Choroid plexus epithelial cell (primary cell): ENCODE measurements around the gene NRXN3.
A peak's percentile ranks its signal among the peaks of the same experiment; 100 is the strongest.

Source experiments
- DNase-seq: peaks from one replicate; pipeline ENCODE4 v3.0.0-alpha.2; 2010; ENCODE audit warnings: low read depth
- H3K4me3 ChIP-seq: 2 replicates; pipeline ENCODE4 v1.5.1; 2011; ENCODE audit warnings: low read depth, mild to moderate bottlenecking, control low read depth, low read length, moderate library complexity
- CTCF ChIP-seq: conservative IDR thresholded peaks from 2 replicates; pipeline ENCODE4 v1.5.1; 2011; ENCODE audit warnings: low read depth, mild to moderate bottlenecking, control low read depth, inconsistent platforms, low read length, moderate library complexity

Gene NRXN3

GRCh38 chr14:79197516-79197915 lies 1027.3 kb downstream of the NRXN3 start:
- H3K4me3 ChIP-seq: no peak overlapping the region
- no peak for TF ChIP-seq CTCF
- DNase-seq: no peak

DNA sequence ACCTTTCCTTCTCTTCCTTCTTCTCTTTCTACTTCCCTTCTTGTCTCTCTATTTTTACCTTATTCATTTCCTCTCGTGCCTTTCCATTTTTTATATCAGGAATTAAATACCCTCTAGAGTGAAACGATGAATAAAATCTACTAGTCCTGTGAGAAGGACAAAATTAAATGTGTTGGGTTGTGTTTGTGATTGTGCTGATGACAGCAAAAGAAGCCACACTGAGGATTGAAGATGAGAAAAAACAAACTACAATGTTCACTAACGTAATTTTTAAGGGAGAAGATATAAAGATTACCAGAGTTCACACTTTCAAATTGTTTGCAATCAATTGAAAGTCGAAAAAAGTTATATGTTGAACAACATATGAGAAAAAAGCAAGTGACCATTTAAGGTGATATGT lies 1029.0 kb downstream of the NRXN3 start:
- no peak overlapping the region for H3K4me3 ChIP-seq
- TF ChIP-seq CTCF: no peak
- DNase-seq: no peak

DNA sequence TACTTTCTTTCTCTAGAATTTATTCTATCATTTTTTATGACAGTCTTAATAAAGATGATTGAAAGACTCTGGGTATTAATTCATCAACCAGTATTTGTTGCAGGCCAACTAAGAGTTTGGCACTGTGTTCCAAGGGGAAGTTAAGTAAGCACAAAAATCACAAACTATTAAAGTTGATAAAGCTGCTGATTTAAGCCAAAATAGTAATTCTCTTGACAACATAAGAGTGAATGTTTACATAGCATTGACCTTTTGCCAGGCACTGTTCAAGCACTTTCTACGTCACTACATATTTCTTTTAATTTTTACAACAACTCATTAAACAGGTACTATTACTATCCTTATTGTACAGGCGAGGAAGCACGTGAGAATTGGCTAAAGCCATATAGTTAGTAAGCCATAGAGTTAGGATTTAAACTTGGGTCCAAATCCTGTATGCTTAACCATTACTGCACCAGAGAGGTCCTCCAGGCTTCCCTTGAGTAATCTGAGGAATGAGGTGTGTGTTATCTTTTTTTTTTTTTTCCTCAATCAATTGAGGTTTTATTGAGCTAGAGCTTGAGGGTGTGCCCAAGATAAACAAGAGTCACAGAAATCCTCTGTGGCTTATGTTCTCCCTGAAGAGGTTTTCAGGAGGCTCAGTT lies 1031.5 kb downstream of the NRXN3 start:
- DNase-seq: peak; percentile 2
- no peak for TF ChIP-seq CTCF
- no peak overlapping the region for H3K4me3 ChIP-seq

- no peak overlapping the region for H3K4me3 ChIP-seq
- no peak for DNase-seq
- TF ChIP-seq CTCF: no peak
Observed at GRCh38 chr14:79204591-79204990, 1034.4 kb downstream of the NRXN3 start.

DNA sequence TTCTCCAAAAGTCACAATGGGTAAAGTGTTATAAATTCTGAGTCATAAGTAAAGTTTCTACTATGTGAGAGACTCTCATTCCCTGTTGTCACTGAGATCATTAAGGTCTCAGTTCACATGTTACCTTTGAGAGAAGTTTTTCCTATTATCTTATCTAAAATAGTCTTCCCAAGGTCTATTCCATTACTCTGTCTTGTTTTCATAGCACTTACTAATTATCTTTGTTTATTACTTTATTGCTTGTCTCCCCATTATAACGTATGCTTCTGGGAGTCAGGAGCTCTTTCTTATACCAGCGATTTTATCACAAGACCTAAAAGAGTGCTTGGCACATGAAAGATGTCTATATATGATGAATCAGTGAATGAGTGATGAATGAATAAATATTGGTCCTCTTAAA lies 1039.2 kb downstream of the NRXN3 start:
- TF ChIP-seq CTCF: no peak
- H3K4me3 ChIP-seq: no peak overlapping the region
- DNase-seq: no peak

DNA sequence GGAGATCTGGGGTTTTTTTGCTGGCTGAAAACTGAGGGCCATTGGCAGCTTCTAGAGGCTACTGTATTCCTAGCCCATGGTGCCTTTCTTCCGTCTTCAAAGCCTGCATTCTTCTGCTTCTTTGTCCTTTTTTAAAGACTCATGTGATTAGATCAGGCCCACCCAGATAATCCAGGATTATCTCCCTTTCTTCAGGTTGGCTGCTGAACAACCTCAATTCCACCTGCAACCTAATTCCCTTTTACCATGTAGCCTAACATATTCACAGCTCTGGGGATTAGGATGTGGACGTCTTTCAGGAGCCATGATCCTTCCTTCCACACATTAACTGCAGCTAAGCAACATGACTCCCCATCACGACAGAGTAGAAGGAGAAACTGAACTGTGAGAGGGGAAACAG lies 1055.6 kb downstream of the NRXN3 start:
- no peak overlapping the region for H3K4me3 ChIP-seq
- DNase-seq: no peak
- no peak for TF ChIP-seq CTCF

DNA sequence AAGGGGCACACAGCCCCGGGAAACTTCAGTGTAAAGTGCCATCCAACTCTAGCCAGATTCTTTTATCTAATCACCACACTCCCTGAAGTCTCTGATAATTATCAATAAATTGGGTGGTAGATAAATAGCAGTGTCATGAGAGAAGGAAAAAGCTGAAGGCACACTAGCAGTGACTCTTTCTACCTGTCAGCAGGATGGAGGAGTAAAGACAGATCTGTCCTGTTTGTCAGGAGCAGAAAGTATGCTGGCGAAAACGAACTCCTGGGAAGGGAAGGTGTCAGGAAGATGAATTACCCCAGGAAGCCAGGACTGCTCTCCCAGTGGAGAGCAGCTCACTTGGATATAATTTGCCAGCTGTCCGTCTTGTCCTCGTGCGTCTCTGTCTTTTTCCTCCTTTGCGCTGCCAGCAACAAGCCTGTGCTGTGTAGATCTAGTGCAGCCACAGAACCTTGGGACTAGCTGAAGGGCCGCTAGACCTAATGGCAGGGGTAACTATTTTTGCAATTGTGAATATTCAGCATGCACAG lies 1059.3 kb downstream of the NRXN3 start:
- DNase-seq: no peak
- no peak overlapping the region for H3K4me3 ChIP-seq
- TF ChIP-seq CTCF: no peak
